ENCODE results near the gene SPIN2B.

DNA sequence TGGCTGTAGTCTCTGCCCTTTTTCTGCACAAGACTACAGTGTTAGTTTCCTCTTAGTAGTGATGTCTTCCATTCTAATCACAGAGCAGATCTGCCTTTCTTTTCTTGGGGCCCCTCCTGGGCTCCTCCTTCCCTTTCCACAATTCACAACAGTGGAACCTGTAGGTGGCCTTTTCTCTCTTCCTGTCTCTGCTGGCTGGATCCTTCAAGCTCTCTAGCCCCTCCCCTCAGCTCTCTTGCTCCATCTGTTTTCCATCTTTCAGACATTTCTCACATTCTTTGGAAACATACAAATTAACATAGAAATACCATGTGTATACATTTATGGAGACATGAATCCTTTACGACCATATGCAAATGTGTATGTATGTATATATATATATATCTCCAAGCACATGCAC is 16.2 kb upstream of the SPIN2B start:
- TF ChIP-seq, protein P1, sequence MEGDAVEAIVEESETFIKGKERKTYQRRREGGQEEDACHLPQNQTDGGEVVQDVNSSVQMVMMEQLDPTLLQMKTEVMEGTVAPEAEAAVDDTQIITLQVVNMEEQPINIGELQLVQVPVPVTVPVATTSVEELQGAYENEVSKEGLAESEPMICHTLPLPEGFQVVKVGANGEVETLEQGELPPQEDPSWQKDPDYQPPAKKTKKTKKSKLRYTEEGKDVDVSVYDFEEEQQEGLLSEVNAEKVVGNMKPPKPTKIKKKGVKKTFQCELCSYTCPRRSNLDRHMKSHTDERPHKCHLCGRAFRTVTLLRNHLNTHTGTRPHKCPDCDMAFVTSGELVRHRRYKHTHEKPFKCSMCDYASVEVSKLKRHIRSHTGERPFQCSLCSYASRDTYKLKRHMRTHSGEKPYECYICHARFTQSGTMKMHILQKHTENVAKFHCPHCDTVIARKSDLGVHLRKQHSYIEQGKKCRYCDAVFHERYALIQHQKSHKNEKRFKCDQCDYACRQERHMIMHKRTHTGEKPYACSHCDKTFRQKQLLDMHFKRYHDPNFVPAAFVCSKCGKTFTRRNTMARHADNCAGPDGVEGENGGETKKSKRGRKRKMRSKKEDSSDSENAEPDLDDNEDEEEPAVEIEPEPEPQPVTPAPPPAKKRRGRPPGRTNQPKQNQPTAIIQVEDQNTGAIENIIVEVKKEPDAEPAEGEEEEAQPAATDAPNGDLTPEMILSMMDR (IDR thresholded peaks at IDR 0.05): no peak
- no peak for TF ChIP-seq POLR2A (IDR thresholded peaks at IDR 0.05)
